GM12878 (cell line): ENCODE measurements around the gene ANXA2R. TPM values are rescaled to one million over a fixed set of nuclear protein-coding genes. Genes with fewer than 3 reads are reported as not detected.

Experiments
- ASH2L ChIP-seq: fragments of 300-600, 200-600 bp; sonication (generic); IDR thresholded peaks from 2 replicates; pipeline ENCODE4 v1.6.1; 2017; ENCODE audit warnings: low read depth, mild to moderate bottlenecking, borderline replicate concordance
- BCL11A ChIP-seq: IDR thresholded peaks from 2 replicates; pipeline ENCODE4 v1.6.1; 2011; ENCODE audit warnings: low read depth, low read length
- CBX3 ChIP-seq: fragments of 200-600 bp; sonication (generic); IDR thresholded peaks from 2 replicates; pipeline ENCODE4 v1.6.1; 2016; ENCODE audit warnings: low read depth, borderline replicate concordance
- CHD2 ChIP-seq: IDR thresholded peaks from 2 replicates; pipeline ENCODE4 v1.6.1; 2011; ENCODE audit warnings: low read depth, low read length, improper control_type of control experiment, borderline replicate concordance
- MAX ChIP-seq: IDR thresholded peaks from 2 replicates; pipeline ENCODE4 v1.6.1; 2012; ENCODE audit warnings: low read depth, low read length, improper control_type of control experiment
- NFYA ChIP-seq: IDR thresholded peaks from 2 replicates; pipeline ENCODE4 v1.6.1; 2011; ENCODE audit warnings: low read depth, mild to moderate bottlenecking, low read length, improper control_type of control experiment, borderline replicate concordance
- NKRF ChIP-seq: fragments of 450-650 bp; conservative IDR thresholded peaks from 2 replicates; pipeline ENCODE4 v1.6.1; 2017; ENCODE audit warnings: mild to moderate bottlenecking, moderate library complexity
- PAX8 ChIP-seq: fragments of 450-650 bp; IDR thresholded peaks from 2 replicates; pipeline ENCODE4 v1.6.1; 2017; ENCODE audit warnings: mild to moderate bottlenecking, moderate library complexity
- RAD51 ChIP-seq: fragments of 450-650 bp; IDR thresholded peaks from 2 replicates; pipeline ENCODE4 v1.6.1; 2016; ENCODE audit warnings: moderate library complexity, mild to moderate bottlenecking, inconsistent platforms
- RCOR1 ChIP-seq: conservative IDR thresholded peaks from 2 replicates; pipeline ENCODE4 v1.6.1; 2012; ENCODE audit warnings: low read depth, low read length, improper control_type of control experiment
- RUNX3 ChIP-seq: IDR thresholded peaks from 2 replicates; pipeline ENCODE4 v1.6.1; 2012; ENCODE audit warnings: low read length, inconsistent platforms
- SMAD1 ChIP-seq: fragments of 450-650 bp; IDR thresholded peaks from 2 replicates; pipeline ENCODE4 v1.6.1; 2018; ENCODE audit warnings: mild to moderate bottlenecking, low read depth; ENCODE audit not compliant: partially characterized antibody
- SRF ChIP-seq, 2 experiments: IDR thresholded peaks; 2 replicates each; pipeline ENCODE4 v1.6.1; 2011; ENCODE audit warnings: low read depth in 2 of 2, low read length in 2 of 2, mild to moderate bottlenecking in 1 of 2, moderate library complexity in 1 of 2
- STAT3 ChIP-seq: IDR thresholded peaks from 2 replicates; pipeline ENCODE4 v1.6.1; 2011; ENCODE audit warnings: low read depth, low read length, improper control_type of control experiment
- SUZ12 ChIP-seq: fragments of 200-600 bp; sonication (generic); IDR thresholded peaks from one replicate; pipeline ENCODE4 v1.6.1; 2018; ENCODE audit warnings: antibody characterized with exemption, mild to moderate bottlenecking; ENCODE audit not compliant: unreplicated experiment
- USF2 ChIP-seq: IDR thresholded peaks from 2 replicates; pipeline ENCODE4 v1.6.1; 2011; ENCODE audit warnings: low read depth, low read length, improper control_type of control experiment, borderline replicate concordance
- ZBTB4 ChIP-seq: fragments of 450-650 bp; formaldehyde crosslinking; IDR thresholded peaks from 2 replicates; pipeline ENCODE4 v1.4.0; 2022; ENCODE audit warnings: mild to moderate bottlenecking, moderate library complexity
- ZBTB40 ChIP-seq: fragments of 450-650 bp; IDR thresholded peaks from 2 replicates; pipeline ENCODE4 v1.6.1; 2016; ENCODE audit warnings: mild to moderate bottlenecking, moderate library complexity, borderline replicate concordance
- ZNF217 ChIP-seq: fragments of 450-650 bp; IDR thresholded peaks from 2 replicates; pipeline ENCODE4 v1.6.1; 2017; ENCODE audit warnings: antibody characterized with exemption, mild to moderate bottlenecking
- polyA plus RNA-seq, 11 experiments: library from polyadenylated mRNA; depleted of rRNA in 4 of 11; unstranded in 6 of 11; stranded (reverse) in 5 of 11; fragments of >200 nt; fragmentation: Nextera tagmentation in 4 of 11; fragmentation: Illumina TruSeq in 1 of 11; extraction: Ambion mirVana in 4 of 11; extraction: Trizol in 1 of 11; gene quantifications; 1 replicate in 1 of 11; 2 replicates in 10 of 11; pipeline versions ENCODE4 v1.2.1 to v1.2.3, GENCODE V29; 2011 to 2016; ENCODE audit warnings: inconsistent platforms in 2 of 11, missing spikeins in 2 of 11, low read depth in 1 of 11
- total RNA-seq, 4 experiments: library from RNA; depleted of rRNA in 3 of 4; stranded (reverse); fragments of >200 nt in 3 of 4; fragmentation: Illumina TruSeq in 1 of 4; extraction: Trizol in 1 of 4; gene quantifications; 2 replicates each; pipeline versions ENCODE4 v1.2.1 to v1.2.3, GENCODE V29; 2013 to 2021

The ANXA2R gene
- total and polyA plus RNA-seq, 10 of the 15 experiments (the other 5 are each of a cell fraction or from before 2014, with no cell fraction given) = 2.3 to 7.8 (median 4.4) TPM

- TF ChIP-seq ZBTB4 (CRISPR knock-in tag) (no peak), SMAD1 (no peak), SRF (IDR thresholded peaks at IDR 0.05; ENCODE audit: low read depth in 2 of 2, low read length in 2 of 2) (0 out of 4 replicates have a peak, but pooled peaks of 1 of the 2 experiments have one; percentile 26), STAT3 (no peak), CHD2 (no peak; the same call in 1 of the 2 replicates), PAX8 (no peak), CBX3 (no peak), MAX (peak; percentile 19; the same call in 1 of the 2 replicates), ZBTB40 (peak; percentile 9; the same call in 1 of the 2 replicates), BCL11A (no peak), SUZ12 (no peak), USF2 (no peak), ZNF217 (no peak), RAD51 (no peak), NKRF (peak; percentile 41; the same call in 1 of the 2 replicates), NFYA (no peak), RCOR1 (0 out of 2 replicates have a peak, but pooled peaks have one; percentile 71), RUNX3 (peak; percentile 77), ASH2L (no peak)
These were observed at the start of gene ANXA2R (continued) for GRCh38 chr5:43040287-43041098.
